Caco-2 (cell line): ENCODE results near the gene FITM1. TPM values are rescaled to one million over a fixed set of nuclear protein-coding genes. Genes with fewer than 3 reads are reported as not detected.
A peak's percentile ranks its signal among the peaks of the same experiment; 100 is the strongest.
"Not testable (repeated sequence)": the region's sequence is repeated elsewhere in the genome, so short reads cannot be mapped to it uniquely, and the experiment has no call there.

Experiments
- BruUV-seq: library from RNA; stranded (reverse); fragments of 400-500 nt; replicated peaks from 2 replicates; lab custom pipeline; 2021; lab: Mats Ljungman, UMichigan
- CTCF ChIA-PET: fragments of 300-600 bp; sonication (Branson Sonifier 250); formaldehyde crosslinking; loops from one replicate; lab custom pipeline; 2022; ENCODE audit warnings: antibody characterized with exemption; lab: Charles Lee
- POLR2A ChIA-PET: fragments of 300-600 bp; sonication (Branson Sonifier 250); formaldehyde crosslinking; loops from one replicate; lab custom pipeline; 2022; ENCODE audit warnings: antibody characterized with exemption; lab: Charles Lee
- DNase-seq, 2 experiments: peaks; one replicate each; pipeline versions ENCODE4 v3.0.0 to v3.0.0-alpha.2; 2020 to 2022
- H3K27me3 ChIP-seq: replicated peaks from 2 replicates; pipeline ENCODE4 v1.6.0; 2011; ENCODE audit warnings: low read length; ENCODE audit not compliant: control insufficient read depth, insufficient read depth
- H3K36me3 ChIP-seq: 2 replicates; pipeline ENCODE4 v1.5.1; 2011; ENCODE audit warnings: low read length; ENCODE audit not compliant: control insufficient read depth, insufficient read depth
- H3K4me1 ChIP-seq: fragments of 250-450 bp; sonication (Bioruptor Pico); 2 replicates; pipeline ENCODE4 v1.5.1; 2020; ENCODE audit warnings: mild to moderate bottlenecking
- H3K4me3 ChIP-seq: 2 replicates; pipeline ENCODE4 v1.5.1; 2011; ENCODE audit warnings: low read depth, mild to moderate bottlenecking, control low read depth, low read length
- H3K9me3 ChIP-seq: fragments of 250-450 bp; sonication (Bioruptor Pico); 2 replicates; pipeline ENCODE4 v1.5.1; 2020; ENCODE audit warnings: mild to moderate bottlenecking, moderate library complexity
- H3K27ac Mint-ChIP-seq: one replicate; pipeline ENCODE4 v1.8.0; 2022; ENCODE audit warnings: mixed read lengths; ENCODE audit not compliant: unreplicated experiment
- H3K27me3 Mint-ChIP-seq: one replicate; pipeline ENCODE4 v1.8.0; 2022; ENCODE audit warnings: mixed read lengths; ENCODE audit not compliant: insufficient read depth, unreplicated experiment
- H3K36me3 Mint-ChIP-seq: one replicate; pipeline ENCODE4 v1.8.0; 2022; ENCODE audit warnings: mild to moderate bottlenecking, mixed read lengths; ENCODE audit not compliant: insufficient read depth, unreplicated experiment
- H3K4me1 Mint-ChIP-seq: one replicate; pipeline ENCODE4 v1.8.0; 2022; ENCODE audit warnings: low read depth, mixed read lengths; ENCODE audit not compliant: unreplicated experiment
- H3K4me3 Mint-ChIP-seq: one replicate; pipeline ENCODE4 v1.8.0; 2022; ENCODE audit warnings: mild to moderate bottlenecking, moderate library complexity, mixed read lengths; ENCODE audit not compliant: unreplicated experiment
- H3K9me3 Mint-ChIP-seq: one replicate; pipeline ENCODE4 v1.8.0; 2022; ENCODE audit warnings: mixed read lengths; ENCODE audit not compliant: unreplicated experiment
- intact Hi-C: fragments of 100-400 bp; cut with micrococcal nuclease; formaldehyde crosslinking; loops from one replicate; pipeline ENCODE4 v1.10.0; 2022; ENCODE audit not compliant: unreplicated experiment
- total RNA-seq: library from RNA; stranded (reverse); gene quantifications from 2 replicates; pipeline ENCODE4 v1.2.3, GENCODE V29; 2022
- TF ChIP-seq, protein P1 (sequence below), 2 experiments: fragments of 200-600 bp in 1 of 2; IDR thresholded peaks; 1 replicate in 1 of 2; 2 replicates in 1 of 2; pipeline versions ENCODE4 v1.5.1 to v1.8.0; 2011 to 2022; ENCODE audit warnings: antibody characterized with exemption in 1 of 2, control low read depth in 1 of 2, inconsistent platforms in 1 of 2, low read depth in 1 of 2, low read length in 1 of 2, mild to moderate bottlenecking in 1 of 2, moderate library complexity in 1 of 2; ENCODE audit not compliant: insufficient read depth in 1 of 2, severe bottlenecking in 1 of 2, unreplicated experiment in 1 of 2

The FITM1 gene
- total RNA-seq, 1 experiment from 2014 or later, result 0.39 TPM

DNA sequence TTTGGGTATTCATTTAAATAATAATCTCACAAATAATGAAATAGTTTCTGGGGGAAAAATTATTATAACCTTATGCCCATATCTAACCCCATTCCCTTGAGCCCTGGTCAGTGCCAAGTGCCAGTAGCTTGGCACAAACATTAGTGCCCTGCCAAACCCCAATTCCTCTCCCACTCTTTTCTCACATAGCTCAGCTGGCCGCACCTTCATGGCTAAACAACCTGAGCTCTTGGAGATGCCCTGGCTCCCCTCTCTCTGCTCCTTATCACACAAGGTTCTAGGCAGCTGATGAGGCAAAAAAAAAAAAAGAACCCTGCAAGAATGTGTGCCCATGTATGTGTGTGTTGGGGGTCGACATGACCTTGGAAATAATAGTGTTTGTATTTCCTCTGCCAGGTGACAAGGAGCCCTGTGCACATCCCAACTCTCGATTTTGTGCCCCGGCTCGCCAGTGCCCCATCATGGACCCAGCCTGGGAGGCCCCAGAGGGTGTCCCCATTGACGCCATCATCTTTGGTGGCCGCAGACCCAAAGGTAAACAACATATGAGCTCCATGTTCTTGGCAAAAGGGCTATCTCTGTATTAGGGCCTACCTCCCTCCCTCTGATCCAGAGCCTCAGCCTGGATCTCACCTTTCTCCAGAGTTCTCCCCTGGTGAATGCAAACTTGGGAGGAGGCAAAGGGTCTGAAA is 28.0 kb upstream of the FITM1 start:
- no TSS peak for BruUV-seq
- no peak overlapping the region for H3K4me3 Mint-ChIP-seq
- no peaks in the 10 kb centered on the region for H3K27me3 Mint-ChIP-seq
- intact Hi-C loops, result no loop called here
- Histone ChIP-seq H3K36me3 (no peaks in the 10 kb centered on the region; the same call in 1 of the 2 replicates), H3K4me3 (no peak overlapping the region), H3K4me1 (no peaks in the 10 kb centered on the region), H3K9me3 (peaks cover 9% of the 10 kb centered on the region), H3K27me3 (no peaks in the 10 kb centered on the region)
- ChIA-PET POLR2A (interaction anchor here (0.7 to 1.0 kb wide), 2 partner anchors 13 to 114 kb away, joined by 3 to 4 read pairs; partner anchors contain the start of genes DCAF11, DHRS4L2 and NRL), CTCF (interaction anchor here (0.5 kb wide), 1 partner anchor 8 kb away, joined by 3 read pairs; no protein-coding TSS in a partner anchor)
- TF ChIP-seq, protein P1, sequence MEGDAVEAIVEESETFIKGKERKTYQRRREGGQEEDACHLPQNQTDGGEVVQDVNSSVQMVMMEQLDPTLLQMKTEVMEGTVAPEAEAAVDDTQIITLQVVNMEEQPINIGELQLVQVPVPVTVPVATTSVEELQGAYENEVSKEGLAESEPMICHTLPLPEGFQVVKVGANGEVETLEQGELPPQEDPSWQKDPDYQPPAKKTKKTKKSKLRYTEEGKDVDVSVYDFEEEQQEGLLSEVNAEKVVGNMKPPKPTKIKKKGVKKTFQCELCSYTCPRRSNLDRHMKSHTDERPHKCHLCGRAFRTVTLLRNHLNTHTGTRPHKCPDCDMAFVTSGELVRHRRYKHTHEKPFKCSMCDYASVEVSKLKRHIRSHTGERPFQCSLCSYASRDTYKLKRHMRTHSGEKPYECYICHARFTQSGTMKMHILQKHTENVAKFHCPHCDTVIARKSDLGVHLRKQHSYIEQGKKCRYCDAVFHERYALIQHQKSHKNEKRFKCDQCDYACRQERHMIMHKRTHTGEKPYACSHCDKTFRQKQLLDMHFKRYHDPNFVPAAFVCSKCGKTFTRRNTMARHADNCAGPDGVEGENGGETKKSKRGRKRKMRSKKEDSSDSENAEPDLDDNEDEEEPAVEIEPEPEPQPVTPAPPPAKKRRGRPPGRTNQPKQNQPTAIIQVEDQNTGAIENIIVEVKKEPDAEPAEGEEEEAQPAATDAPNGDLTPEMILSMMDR (IDR thresholded peaks at IDR 0.05; ENCODE audit: insufficient read depth in 1 of 2, low read depth in 1 of 2, low read length in 1 of 2, severe bottlenecking in 1 of 2, unreplicated experiment in 1 of 2), result no peak
- DNase-seq, result no peak
- H3K27ac Mint-ChIP-seq, result peak overlapping the region; percentile 27
- no peaks in the 10 kb centered on the region for H3K4me1 Mint-ChIP-seq
- H3K36me3 Mint-ChIP-seq, result peaks cover 52% of the 10 kb centered on the region
- no peaks in the 10 kb centered on the region for H3K9me3 Mint-ChIP-seq

GRCh38 chr14:24103451-24103850 is 27.0 kb upstream of the FITM1 start:
- no peak overlapping the region for H3K27ac Mint-ChIP-seq
- Histone ChIP-seq H3K4me1 (no peaks in the 10 kb centered on the region), H3K9me3 (peaks cover 9% of the 10 kb centered on the region), H3K36me3 (no peaks in the 10 kb centered on the region; the same call in 1 of the 2 replicates), H3K27me3 (no peaks in the 10 kb centered on the region), H3K4me3 (no peak overlapping the region)
- no peak overlapping the region for H3K4me3 Mint-ChIP-seq
- ChIA-PET POLR2A (no interaction called here), CTCF (interaction anchor here (0.6 kb wide), 1 partner anchor 59 kb away, joined by 6 read pairs; no protein-coding TSS in a partner anchor)
- H3K36me3 Mint-ChIP-seq, result peaks cover 45% of the 10 kb centered on the region
- H3K27me3 Mint-ChIP-seq, result no peaks in the 10 kb centered on the region
- intact Hi-C loops, result no loop called here
- DNase-seq, result no peak
- H3K4me1 Mint-ChIP-seq, result no peaks in the 10 kb centered on the region
- TSS peak; percentile 9 for BruUV-seq
- TF ChIP-seq, protein P1 (IDR thresholded peaks at IDR 0.05; ENCODE audit: insufficient read depth in 1 of 2, low read depth in 1 of 2, low read length in 1 of 2, severe bottlenecking in 1 of 2, unreplicated experiment in 1 of 2), result no peak
- no peaks in the 10 kb centered on the region for H3K9me3 Mint-ChIP-seq

DNA sequence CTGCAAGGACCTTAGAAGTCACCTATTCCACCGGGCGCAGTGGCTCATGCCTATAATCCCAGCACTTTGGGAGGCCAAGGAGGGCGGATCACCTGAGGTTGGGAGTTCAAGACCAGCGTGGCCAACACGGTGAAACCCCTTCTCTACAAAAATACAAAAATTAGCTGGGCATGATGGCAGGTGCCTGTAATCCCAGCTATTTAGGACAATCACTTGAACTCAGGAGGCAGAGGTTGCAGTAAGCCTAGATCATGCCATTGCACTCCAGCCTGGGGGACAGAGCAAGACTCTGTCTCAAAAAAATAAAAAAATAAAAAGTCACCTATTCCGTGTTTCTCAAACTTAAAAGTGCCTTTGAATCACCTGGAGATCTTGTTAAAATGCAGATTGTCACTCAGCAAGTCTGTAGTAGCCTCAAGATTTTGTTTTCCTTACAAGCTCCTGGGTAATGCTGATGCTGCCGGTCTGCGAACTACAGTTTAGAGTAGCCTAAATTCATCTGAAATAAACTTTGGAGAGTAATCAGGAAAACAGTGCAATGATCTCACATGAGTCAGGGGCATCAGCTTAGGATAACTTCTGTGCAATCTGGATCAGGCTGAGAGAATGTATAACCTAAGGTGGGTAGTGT is 24.7 kb upstream of the FITM1 start:
- H3K27me3 ChIP-seq, H3K4me1 ChIP-seq, H3K9me3 Mint-ChIP-seq, H3K4me3 Mint-ChIP-seq, H3K9me3 ChIP-seq, H3K4me3 ChIP-seq, H3K4me1 Mint-ChIP-seq, intact Hi-C loops, H3K27ac Mint-ChIP-seq, H3K27me3 Mint-ChIP-seq, DNase-seq, H3K36me3 ChIP-seq, BruUV-seq: not testable (repeated sequence)
- H3K36me3 Mint-ChIP-seq, result peaks cover 24% of the 10 kb centered on the region
- ChIA-PET POLR2A (interaction anchor here (1.5 kb wide), 1 partner anchor 12 kb away, joined by 13 read pairs; the partner anchor contains the start of gene PCK2), CTCF (interaction anchor here (1.0 to 6.7 kb wide), 4 partner anchors 9 to 48 kb away, joined by 3 to 155 read pairs (median 6); partner anchors contain the start of genes DCAF11, NRL and PCK2)
